Measurements from ENCODE around the gene GIMAP2.
A peak's percentile ranks its signal among the peaks of the same experiment; 100 is the strongest.
"Not testable (repeated sequence)": the region's sequence is repeated elsewhere in the genome, so short reads cannot be mapped to it uniquely, and the experiment has no call there.

GIMAP2 gene

DNA sequence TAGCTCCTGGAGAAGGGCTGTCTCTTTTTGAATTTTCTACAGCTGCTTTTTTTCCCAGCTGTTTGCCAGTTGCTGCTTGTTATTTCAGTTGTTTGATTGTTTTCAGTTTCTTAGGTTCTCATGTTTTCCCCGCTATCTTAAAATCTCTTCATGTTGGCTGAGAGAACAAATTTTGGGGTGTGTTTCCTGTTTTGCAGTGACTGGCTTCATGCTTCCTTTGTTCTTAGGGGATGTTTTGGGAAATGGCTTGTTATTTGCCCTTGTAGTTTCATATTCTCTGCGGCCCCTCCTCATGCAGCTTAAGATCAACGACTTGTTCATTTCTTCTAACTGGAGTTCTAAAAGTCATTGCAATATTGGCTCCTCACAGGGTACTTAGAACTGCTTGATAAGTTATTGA is 8.7 kb upstream of the GIMAP2 start:
- not testable (repeated sequence) for H3K18ac ChIP-seq (ENCODE audit: low read depth in 1 of 2, low read length in 2 of 2); H2BK5ac ChIP-seq (ENCODE audit: low read depth, low read length, poor library complexity, severe bottlenecking); H2AK5ac ChIP-seq (ENCODE audit: low read length, severe bottlenecking); H3K9ac ChIP-seq (ENCODE audit: low read length); H3K4me2 ChIP-seq (ENCODE audit: low read length, poor library complexity, severe bottlenecking); H3K23ac ChIP-seq (ENCODE audit: low read length in 2 of 2); H4K91ac ChIP-seq (ENCODE audit: low read length); H3K4me3 ChIP-seq (ENCODE audit: insufficient read depth in 1 of 2, low read depth in 1 of 2, low read length in 2 of 2); H2BK15ac ChIP-seq (ENCODE audit: low read depth, poor library complexity, severe bottlenecking); H2BK120ac ChIP-seq (ENCODE audit: low read depth, low read length); DNase-seq; H2AFZ ChIP-seq (ENCODE audit: low read depth, low read length); H3K4ac ChIP-seq (ENCODE audit: low read depth in 1 of 2, low read length in 2 of 2); H4K8ac ChIP-seq (ENCODE audit: low read length); H3K79me1 ChIP-seq (replicated peaks; ENCODE audit: low read length, poor library complexity, severe bottlenecking); H3K9me3 ChIP-seq (ENCODE audit: control insufficient read depth, low read length); H3K36me3 ChIP-seq (ENCODE audit: control insufficient read depth in 1 of 2, insufficient read depth in 2 of 2, low read depth in 1 of 2, low read length in 2 of 2); H3K4me1 ChIP-seq (ENCODE audit: control insufficient read depth, insufficient read depth, low read depth, low read length); H3K27ac ChIP-seq (ENCODE audit: low read length, poor library complexity, severe bottlenecking); H2BK12ac ChIP-seq (ENCODE audit: low read length in 2 of 2); H3K27me3 ChIP-seq (ENCODE audit: control insufficient read depth in 1 of 2, insufficient read depth in 1 of 2, low read length in 2 of 2); H3K14ac ChIP-seq (ENCODE audit: low read length in 2 of 2)
- WGBS, result 88% methylated on average over 1 of the region's 3 CpGs

- H2AFZ ChIP-seq (ENCODE audit: low read depth, low read length); H3K36me3 ChIP-seq (ENCODE audit: control insufficient read depth in 1 of 2, insufficient read depth in 2 of 2, low read depth in 1 of 2, low read length in 2 of 2); H2BK12ac ChIP-seq (ENCODE audit: low read length in 2 of 2); H3K27me3 ChIP-seq (ENCODE audit: control insufficient read depth in 1 of 2, insufficient read depth in 1 of 2, low read length in 2 of 2); H3K4me2 ChIP-seq (ENCODE audit: low read length, poor library complexity, severe bottlenecking); H3K27ac ChIP-seq (ENCODE audit: low read length, poor library complexity, severe bottlenecking); H2AK5ac ChIP-seq (ENCODE audit: low read length, severe bottlenecking); H2BK5ac ChIP-seq (ENCODE audit: low read depth, low read length, poor library complexity, severe bottlenecking); H3K23ac ChIP-seq (ENCODE audit: low read length in 2 of 2); H4K91ac ChIP-seq (ENCODE audit: low read length); DNase-seq; H3K4ac ChIP-seq (ENCODE audit: low read depth in 1 of 2, low read length in 2 of 2); H4K8ac ChIP-seq (ENCODE audit: low read length); H3K9ac ChIP-seq (ENCODE audit: low read length); H3K4me1 ChIP-seq (ENCODE audit: control insufficient read depth, insufficient read depth, low read depth, low read length); H3K9me3 ChIP-seq (ENCODE audit: control insufficient read depth, low read length); H3K79me1 ChIP-seq (replicated peaks; ENCODE audit: low read length, poor library complexity, severe bottlenecking); H2BK120ac ChIP-seq (ENCODE audit: low read depth, low read length); H3K4me3 ChIP-seq (ENCODE audit: insufficient read depth in 1 of 2, low read depth in 1 of 2, low read length in 2 of 2); H2BK15ac ChIP-seq (ENCODE audit: low read depth, poor library complexity, severe bottlenecking); H3K14ac ChIP-seq (ENCODE audit: low read length in 2 of 2); H3K18ac ChIP-seq (ENCODE audit: low read depth in 1 of 2, low read length in 2 of 2): not testable (repeated sequence)
- WGBS, result 64% methylated on average over 11 of the region's 11 CpGs
These were observed 6.9 kb upstream of the GIMAP2 start for GRCh38 chr7:150678601-150679000.

DNA sequence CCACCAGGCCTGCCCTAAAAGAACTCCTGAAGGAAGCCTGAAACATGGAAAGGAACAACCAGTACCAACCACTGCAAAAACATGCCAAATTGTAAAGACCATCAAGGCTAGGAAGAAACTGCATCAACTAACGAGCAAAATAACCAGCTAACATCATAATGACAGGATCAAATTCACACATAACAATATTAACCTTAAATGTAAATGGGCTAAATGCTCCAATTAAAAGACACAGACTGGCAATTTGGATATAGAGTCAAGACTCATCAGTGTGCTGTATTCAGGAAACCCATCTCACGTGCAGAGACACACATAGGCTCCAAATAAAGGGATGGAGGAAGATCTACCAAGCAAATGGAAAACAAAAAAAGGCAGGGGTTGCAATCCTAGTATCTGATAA is 5.1 kb upstream of the GIMAP2 start:
- H3K9ac ChIP-seq (ENCODE audit: low read length); H3K4me1 ChIP-seq (ENCODE audit: control insufficient read depth, insufficient read depth, low read depth, low read length); H3K14ac ChIP-seq (ENCODE audit: low read length in 2 of 2); H2BK12ac ChIP-seq (ENCODE audit: low read length in 2 of 2); H3K36me3 ChIP-seq (ENCODE audit: control insufficient read depth in 1 of 2, insufficient read depth in 2 of 2, low read depth in 1 of 2, low read length in 2 of 2); H3K23ac ChIP-seq (ENCODE audit: low read length in 2 of 2); DNase-seq; H3K4me3 ChIP-seq (ENCODE audit: insufficient read depth in 1 of 2, low read depth in 1 of 2, low read length in 2 of 2); H2BK120ac ChIP-seq (ENCODE audit: low read depth, low read length); H3K27me3 ChIP-seq (ENCODE audit: control insufficient read depth in 1 of 2, insufficient read depth in 1 of 2, low read length in 2 of 2); H4K91ac ChIP-seq (ENCODE audit: low read length); H3K18ac ChIP-seq (ENCODE audit: low read depth in 1 of 2, low read length in 2 of 2); H2BK15ac ChIP-seq (ENCODE audit: low read depth, poor library complexity, severe bottlenecking); H3K4me2 ChIP-seq (ENCODE audit: low read length, poor library complexity, severe bottlenecking); H4K8ac ChIP-seq (ENCODE audit: low read length); H3K4ac ChIP-seq (ENCODE audit: low read depth in 1 of 2, low read length in 2 of 2); H3K79me1 ChIP-seq (replicated peaks; ENCODE audit: low read length, poor library complexity, severe bottlenecking); H3K9me3 ChIP-seq (ENCODE audit: control insufficient read depth, low read length); H2AFZ ChIP-seq (ENCODE audit: low read depth, low read length); H2AK5ac ChIP-seq (ENCODE audit: low read length, severe bottlenecking); H2BK5ac ChIP-seq (ENCODE audit: low read depth, low read length, poor library complexity, severe bottlenecking); H3K27ac ChIP-seq (ENCODE audit: low read length, poor library complexity, severe bottlenecking): not testable (repeated sequence)
- no CpG with 5 or more reads among the region's 2 CpGs for WGBS

- H2BK12ac ChIP-seq (ENCODE audit: low read length in 2 of 2), result no peak overlapping the region
- H4K91ac ChIP-seq (ENCODE audit: low read length), result no peak overlapping the region
- no peak overlapping the region for H2BK120ac ChIP-seq (ENCODE audit: low read depth, low read length)
- H3K4me3 ChIP-seq (ENCODE audit: insufficient read depth in 1 of 2, low read depth in 1 of 2, low read length in 2 of 2), result peak overlapping the region in 1 of 2 experiments; percentile 71
- no peak overlapping the region for H2BK5ac ChIP-seq (ENCODE audit: low read depth, low read length, poor library complexity, severe bottlenecking)
- H3K14ac ChIP-seq (ENCODE audit: low read length in 2 of 2), result no peak overlapping the region
- H3K4me1 ChIP-seq (ENCODE audit: control insufficient read depth, insufficient read depth, low read depth, low read length), result no peaks in the 10 kb centered on the region
- H3K27me3 ChIP-seq (ENCODE audit: control insufficient read depth in 1 of 2, insufficient read depth in 1 of 2, low read length in 2 of 2), result no peaks in the 10 kb centered on the region
- WGBS, result 71% methylated on average over 6 of the region's 9 CpGs
- no peak overlapping the region for H3K27ac ChIP-seq (ENCODE audit: low read length, poor library complexity, severe bottlenecking)
- H2BK15ac ChIP-seq (ENCODE audit: low read depth, poor library complexity, severe bottlenecking), result no peak overlapping the region
- DNase-seq, result no peak
- no peak overlapping the region for H4K8ac ChIP-seq (ENCODE audit: low read length)
- H3K9ac ChIP-seq (ENCODE audit: low read length), result peak overlapping the region; percentile 83
- H3K36me3 ChIP-seq (ENCODE audit: control insufficient read depth in 1 of 2, insufficient read depth in 2 of 2, low read depth in 1 of 2, low read length in 2 of 2), result no peaks in the 10 kb centered on the region
- H2AFZ ChIP-seq (ENCODE audit: low read depth, low read length), result no peak overlapping the region
- no peak overlapping the region for H3K4ac ChIP-seq (ENCODE audit: low read depth in 1 of 2, low read length in 2 of 2)
- no peak overlapping the region for H2AK5ac ChIP-seq (ENCODE audit: low read length, severe bottlenecking)
- H3K23ac ChIP-seq (ENCODE audit: low read length in 2 of 2), result no peak overlapping the region
- H3K79me1 ChIP-seq (replicated peaks; ENCODE audit: low read length, poor library complexity, severe bottlenecking), result no peaks in the 10 kb centered on the region
- no peaks in the 10 kb centered on the region for H3K9me3 ChIP-seq (ENCODE audit: control insufficient read depth, low read length)
- no peak overlapping the region for H3K4me2 ChIP-seq (ENCODE audit: low read length, poor library complexity, severe bottlenecking)
- H3K18ac ChIP-seq (ENCODE audit: low read depth in 1 of 2, low read length in 2 of 2), result no peak overlapping the region
These were observed 625 bp downstream of the GIMAP2 start for GRCh38 chr7:150686030-150686631.

All from mesenchymal stem cell (in vitro differentiated cells and primary cell).